ENCODE results near the gene PGS1.

- TF ChIP-seq CTCF (IDR thresholded peaks at IDR 0.05; ENCODE audit: borderline replicate concordance, extremely low read depth, low read length, poor library complexity, severe bottlenecking) (no peak), EZH2 (IDR thresholded peaks at IDR 0.05; ENCODE audit: borderline replicate concordance, low read depth, low read length, severe bottlenecking) (no peak)
Measured at GRCh38 chr17:78374631-78375274, 3.7 kb upstream of the PGS1 start.

Data from DND-41 (cell line).